DMS 273 treated with DMSO at 0.1 percent for 48 hours (cell line): ENCODE measurements around the gene ATRAID.

Experiments
- DNase-seq: peaks from one replicate; lab custom pipeline; 2025; lab: John Stamatoyannopoulos, UW

ATRAID gene

DNA sequence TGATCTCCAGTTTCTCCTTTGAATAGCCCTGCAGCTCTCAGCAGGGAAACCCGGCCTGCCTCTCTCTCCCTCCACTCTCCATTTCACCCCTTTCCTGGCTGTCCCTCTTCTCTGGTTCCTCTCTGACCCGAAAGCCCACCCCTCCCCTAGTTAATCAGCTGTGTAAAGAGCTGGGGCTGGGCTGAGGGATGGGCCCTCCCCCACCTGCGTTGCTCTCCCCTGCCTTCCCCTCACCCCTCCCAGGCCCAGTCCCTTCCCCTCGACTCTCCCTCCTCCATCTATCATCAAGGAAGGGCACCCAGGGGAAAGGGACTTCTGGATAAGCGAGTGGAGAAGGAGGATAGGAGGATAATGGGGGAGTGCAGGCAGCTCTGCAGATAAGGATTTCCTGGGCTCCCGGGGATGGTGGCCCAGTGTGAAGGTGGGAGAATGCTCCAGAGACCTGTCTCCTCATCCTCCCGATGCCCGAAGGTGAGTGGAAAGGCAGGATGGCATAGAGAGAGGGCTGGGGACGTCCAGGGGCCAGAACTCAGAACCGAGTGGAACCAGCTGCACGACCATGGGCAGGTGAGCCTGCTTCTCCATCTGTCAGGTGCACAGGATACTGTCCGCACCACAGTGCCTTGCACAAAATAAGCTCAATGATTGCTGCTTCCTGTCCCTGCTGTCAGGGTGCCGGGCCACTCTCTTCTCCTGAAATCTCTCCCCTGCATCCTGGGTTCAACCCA is 39.0 kb downstream of the ATRAID start:
- DNase-seq = no peak

DNA sequence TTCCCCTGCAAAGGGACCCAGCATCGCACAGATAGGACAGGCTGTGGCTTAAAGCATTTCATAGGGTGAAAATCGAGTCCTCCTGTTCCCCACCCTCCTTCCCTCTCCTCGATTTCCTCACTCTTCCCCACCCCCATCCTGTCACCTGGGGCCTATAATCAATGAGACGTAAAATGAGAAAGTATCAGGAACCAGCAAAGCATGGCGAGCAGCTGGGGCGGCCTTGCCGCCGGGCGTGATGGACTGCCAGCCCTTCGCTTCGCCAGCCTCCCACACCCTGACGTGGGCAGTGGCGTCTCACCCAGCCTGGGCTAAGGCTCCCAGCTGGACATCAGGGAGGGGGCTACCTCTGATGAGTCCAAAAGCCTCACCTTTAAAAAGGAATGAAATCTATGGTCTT is 39.9 kb downstream of the ATRAID start:
- DNase-seq = no peak

DNA sequence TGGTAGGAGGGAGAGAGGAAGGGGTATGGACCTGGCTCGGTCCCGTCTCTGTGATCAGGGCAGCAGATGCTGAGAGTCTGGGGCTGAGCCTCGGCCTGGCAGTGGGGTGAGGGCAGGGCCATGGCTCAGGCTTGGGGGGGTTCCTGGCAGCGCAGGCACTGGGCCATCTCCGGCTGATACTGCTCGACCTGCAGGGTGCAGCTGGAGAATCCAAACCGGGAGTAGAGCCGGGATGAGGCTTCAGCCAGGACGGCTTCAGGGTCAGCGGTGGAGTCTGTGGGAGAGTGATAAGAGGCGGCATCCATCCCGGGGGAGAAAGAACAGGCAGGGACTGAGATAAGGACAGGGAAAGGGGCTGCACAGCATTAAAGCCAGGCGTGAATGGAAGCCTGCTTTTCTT is 43.3 kb downstream of the ATRAID start:
- no peak for DNase-seq

DNA sequence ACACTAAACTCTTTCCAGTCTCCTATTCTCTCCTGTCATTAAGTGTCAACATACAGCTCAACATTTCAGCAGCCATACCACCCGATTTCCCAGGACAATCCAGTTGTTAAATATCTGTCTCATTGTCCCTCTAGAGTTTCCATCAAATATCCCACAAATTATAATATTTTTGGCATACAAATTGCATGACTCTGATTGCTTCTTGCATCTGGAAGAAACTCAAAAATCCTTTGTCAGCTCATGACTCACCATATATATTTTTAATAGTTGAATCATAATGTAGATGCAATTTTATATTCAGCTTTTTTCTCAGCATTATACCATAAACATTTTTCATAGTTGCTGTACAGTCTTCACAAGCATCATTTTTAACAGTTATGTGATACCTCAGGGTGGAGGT is 43.8 kb downstream of the ATRAID start:
- DNase-seq = no peak

DNA sequence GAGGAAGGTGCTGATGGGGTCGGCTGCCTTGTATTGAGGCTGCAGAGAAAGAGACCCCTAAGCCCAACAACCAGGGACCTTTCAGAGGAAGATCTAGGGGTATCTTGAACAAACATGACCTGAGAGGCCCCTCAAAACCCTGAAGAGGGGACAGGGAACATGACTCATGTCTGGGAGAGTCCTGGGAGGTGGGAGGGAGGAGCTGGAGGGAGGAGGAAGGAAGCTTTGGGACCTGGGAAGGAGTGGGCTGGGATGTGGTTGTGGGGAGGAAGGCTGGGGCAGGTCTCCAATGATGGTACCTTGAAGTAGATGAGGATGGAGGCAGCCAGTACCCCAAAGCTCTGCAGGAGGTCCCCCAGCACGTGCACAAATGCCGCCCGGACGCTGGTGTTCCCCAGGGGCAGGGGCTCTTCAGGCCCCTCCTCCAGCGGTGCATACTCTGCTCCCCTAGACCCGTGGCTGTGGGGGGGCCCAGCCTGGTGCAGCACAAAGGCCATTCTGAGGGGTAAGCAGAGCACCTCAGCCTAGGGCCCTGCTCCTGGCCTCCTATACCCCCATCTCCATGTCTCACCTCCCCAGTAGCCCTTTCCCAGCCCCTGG is 45.1 kb downstream of the ATRAID start:
- DNase-seq = no peak

DNA sequence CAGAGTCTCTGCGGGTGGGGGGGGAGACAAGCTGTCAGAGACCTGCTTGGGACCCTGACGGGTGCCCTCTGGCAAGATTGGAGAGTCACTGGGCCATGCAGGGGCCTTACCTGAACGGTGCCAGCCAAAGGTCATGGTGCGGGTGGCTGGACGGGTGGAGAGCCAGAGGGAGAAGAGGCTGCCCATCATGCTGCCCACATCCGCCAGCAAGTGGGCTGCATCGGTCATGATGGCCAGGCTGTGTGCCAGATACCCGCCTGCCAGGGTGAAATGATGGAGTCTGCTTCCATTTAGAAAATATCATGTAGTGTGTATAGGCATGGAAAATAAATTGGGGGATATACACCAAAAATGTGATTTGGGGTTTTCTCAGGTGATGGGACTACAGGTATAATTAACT is 46.2 kb downstream of the ATRAID start:
- DNase-seq = no peak

DNA sequence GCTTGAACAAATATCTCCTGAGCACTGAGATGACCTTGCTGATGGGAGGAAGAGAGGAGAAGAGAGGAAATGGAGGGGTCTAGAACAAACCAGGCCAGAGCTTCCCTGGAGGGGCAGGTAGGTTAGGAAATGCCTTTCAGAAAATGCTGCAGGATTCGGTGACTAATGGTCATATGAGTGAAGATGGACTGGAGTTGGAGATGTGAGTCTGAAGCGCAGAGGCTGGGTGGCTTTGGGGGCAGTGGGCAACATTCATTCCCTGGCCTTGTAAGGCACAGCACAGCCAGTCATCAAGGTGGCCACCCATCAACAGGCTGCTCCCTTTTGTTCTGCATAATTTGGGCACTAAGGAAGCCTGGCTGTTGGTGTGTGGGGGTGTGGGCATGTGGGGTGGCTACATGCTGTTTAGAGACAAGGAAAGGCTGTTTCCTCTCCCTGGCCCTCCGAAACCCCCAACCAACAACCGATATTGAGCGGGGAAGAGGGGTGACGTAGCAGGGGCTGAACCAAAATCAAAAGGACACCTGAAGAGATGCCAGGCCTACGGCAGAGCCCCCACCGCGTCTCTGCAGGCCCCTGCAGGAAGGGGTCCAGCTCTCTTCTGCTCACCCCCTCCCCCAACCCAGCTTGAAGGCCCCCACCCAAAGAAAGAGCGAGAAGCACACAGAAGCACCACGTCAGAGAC is 49.5 kb downstream of the ATRAID start:
- DNase-seq = no peak

DNA sequence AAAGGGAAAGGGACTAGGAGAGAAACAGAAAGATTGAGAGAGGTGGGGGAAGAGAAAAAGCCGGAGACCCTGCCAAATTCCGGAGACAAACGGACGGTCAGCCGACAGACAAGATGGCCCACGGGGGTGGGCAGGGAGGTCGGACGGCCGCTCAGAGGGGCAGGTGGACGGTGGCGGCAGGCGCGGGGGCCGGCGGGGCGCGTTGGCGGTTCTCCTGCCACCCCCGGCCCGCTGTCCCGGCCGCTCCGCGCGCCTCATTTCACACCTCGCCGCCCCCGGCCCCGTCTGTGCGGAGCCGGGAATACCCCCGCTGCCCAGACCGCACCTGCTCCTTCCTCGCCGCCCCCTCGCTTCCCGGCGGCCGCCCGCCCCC is 50.1 kb downstream of the ATRAID start:
- no peak for DNase-seq

DNA sequence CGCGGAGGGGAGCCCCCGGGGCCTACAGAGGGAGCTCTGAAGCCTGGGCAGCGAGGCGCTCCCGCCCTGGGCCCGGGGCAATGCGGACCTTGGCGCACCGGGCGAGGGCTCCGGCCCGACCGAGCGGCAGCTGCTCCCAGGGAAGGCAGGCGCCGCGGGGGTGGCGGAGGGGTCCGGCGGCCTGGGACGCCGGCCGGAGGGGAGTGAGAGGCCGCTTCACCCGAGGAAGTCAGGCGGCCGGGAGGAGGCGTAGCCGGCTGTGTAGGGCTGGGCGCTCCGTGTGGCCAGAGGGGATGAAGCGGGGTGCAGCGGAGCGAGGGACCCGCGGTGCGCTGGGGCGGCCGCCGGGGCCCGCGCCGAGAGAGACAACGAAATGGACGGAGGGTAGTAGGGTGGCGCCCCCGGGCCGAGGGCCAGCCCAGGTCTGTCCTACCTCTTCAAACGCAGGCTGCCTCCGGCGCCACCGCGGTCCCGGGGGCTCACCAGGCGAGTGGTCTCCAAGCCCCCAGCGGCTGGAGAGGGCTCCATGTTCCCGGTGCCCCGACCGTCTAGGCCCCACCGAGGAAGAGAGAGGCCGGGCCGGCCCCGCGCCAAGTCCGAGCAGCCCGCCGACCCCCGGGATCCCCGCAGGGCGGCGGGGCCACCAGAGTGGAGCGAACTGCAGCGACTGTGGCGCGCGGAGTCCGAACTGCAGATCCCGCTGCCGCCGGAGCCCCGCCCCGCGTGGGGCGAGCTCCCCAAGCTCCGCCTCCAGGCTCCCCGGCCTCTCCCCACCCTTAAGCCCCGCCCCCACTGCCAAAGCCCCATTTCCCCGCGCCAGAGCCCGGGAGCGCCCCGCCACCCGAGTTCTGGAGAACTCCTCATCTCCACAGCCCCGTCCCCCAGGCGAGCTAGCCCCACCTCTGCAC is 50.8 kb downstream of the ATRAID start, which contains the start of gene SLC30A3:
SLC30A3 (minus strand) TSS at position 669 of the 908 bp plus-strand sequence; CDS start at position 528, 141 bp downstream.
- DNase-seq = no peak

DNA sequence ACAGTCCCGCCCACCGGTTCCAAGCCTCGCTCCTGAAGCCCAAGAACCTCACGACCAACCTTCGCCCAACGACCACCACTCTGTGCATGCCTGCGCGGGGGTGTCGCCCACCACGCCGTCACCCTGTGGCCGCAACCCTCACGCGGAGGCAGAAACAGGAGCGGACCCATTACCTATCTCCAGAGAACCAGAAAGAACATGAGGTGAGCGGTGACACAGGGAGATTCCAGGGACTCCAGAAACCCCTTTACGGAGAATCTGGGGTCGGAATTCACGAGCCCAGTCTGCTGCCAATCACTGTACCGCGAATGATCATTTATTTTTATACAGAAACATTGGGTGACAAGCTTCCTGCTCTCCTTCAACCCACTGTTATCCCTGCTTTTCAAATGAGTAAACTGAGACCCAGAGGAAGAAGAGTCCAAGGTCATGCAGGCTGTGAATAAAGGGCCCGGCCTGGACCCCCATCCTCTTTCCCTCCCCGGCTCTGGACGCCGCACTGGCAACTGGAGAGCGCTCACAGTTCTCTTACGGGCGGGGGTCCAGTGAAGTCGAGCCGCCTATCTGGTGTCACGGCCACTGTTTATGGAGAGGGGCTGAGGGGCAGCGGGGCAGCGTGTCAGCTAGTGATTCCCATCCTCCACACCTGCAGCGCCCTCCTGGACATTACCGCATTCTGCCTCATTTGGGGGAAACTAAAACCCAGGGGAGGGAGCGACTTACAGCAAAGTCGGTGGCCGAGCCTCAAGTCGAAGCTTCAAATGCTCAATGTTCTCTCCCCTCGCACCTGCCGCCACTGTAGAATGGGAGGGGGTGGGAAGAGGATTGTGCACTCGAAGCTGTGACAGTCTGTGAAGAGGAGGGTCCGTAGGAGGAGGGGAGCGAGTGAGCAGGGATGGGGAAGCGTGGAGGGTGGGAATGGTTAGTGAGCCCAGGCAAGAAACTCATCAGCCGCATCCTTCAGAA is 51.7 kb downstream of the ATRAID start:
- no peak for DNase-seq

DNA sequence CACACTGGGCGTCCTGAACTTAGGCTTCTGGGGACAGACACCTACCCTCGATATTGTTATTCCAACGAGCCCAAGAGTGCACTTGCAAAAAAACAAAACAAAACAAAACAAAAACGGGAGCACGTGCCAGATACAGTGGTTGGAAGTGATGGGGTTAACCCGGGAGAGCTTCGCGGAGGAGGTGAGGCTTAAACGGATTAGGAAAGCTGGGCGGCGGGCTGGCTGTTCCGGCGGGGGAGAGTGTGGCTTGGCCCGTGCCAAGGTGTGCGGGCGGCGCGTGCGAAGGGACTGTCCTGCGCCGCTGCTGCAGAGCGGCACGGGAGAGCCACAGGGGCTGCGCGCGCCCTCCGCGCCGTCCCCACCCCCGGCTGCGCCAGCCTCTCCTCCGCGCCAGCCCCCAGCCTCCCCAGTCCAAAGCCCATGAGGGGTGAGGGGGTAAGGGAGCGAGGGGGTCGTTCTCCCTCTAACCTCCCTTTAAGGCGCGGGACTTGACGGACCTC is 52.5 kb downstream of the ATRAID start:
- no peak for DNase-seq

DNA sequence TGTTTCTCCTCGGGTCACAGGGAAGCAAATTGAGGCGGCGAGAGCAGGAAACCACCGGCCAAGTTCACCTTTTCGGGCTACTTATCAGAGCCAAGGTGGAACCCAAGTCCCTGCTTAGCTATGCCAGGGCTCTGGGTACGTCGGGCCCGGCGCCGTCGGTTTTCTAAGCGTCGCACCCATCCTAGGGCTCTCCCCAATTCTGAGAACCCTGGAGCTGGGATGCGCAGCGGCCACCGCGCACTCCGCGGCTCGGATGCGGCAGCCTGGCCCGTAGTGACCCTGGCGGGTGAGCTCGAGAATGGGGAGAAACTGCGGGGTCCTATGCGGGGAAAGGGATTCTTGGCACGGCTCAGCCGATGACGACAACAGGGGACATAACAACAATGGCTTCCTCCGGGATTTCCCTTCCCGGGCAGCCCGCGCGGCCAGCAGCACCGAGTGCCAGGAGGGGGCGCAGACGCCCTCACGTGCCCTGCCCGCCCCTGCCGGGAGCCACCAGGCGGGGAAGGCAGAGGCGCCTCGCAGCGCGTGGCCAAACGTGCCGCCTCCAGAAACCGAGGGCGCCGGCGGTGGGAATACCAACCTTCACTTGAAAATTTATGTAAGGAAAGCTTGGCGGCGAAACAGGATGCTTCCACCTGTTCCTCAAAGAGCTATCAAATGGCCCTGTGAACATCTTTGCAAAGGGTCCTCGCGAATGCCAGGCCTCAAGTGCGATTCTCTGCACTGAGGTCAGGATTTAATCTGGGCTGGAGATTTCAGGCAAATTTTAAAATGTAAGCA is 53.1 kb downstream of the ATRAID start:
- DNase-seq = peak; percentile 59

DNA sequence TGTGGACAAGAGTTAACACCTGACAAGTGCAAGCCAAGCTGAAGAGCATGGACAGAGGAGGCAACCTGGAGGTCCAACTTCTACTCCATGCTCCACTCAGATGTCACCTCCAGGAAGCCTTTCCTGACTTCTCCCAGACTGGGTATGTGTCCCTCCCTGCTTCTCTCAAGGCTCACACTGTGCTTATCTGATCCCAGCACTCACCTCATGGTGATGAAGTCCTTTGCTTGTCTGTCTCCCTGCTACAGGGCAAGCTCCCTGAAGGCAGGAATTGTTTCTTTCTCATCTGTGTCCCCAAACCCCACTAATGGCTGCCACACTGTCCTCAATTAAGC is 53.7 kb downstream of the ATRAID start:
- DNase-seq = no peak
